ENCODE data around the gene VPS4B.

Gene VPS4B

GRCh38 chr18:63430526-63430925, 8.2 kb upstream of the VPS4B start:
- DNase-seq (ENCODE audit: low spot score), result no peak

GRCh38 chr18:63427558-63427957, 5.3 kb upstream of the VPS4B start:
- no peak for DNase-seq (ENCODE audit: low spot score)

DNA sequence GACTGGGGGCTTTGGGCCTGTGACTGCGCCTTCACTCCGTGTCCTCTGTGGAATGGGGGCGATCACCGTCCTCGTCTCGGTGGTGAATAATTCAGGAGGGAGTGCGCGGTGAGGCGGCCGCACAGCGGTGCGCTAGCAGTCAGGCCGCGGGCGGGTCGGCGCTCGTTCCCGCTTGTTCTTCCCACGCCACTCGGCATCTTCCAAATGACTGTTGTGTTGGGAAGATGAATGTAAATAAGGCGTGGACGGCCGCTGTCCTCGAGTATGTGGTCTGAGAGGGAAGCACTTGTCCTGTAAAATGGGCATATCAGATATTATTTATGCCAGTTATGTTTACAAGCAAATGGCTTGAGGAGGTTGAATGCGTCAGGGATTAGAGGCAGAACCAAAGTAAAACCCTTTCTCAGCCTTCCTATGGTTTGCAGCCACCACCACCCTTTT, 608 bp upstream of the VPS4B start:
- no peak for DNase-seq (ENCODE audit: low spot score)

DNA sequence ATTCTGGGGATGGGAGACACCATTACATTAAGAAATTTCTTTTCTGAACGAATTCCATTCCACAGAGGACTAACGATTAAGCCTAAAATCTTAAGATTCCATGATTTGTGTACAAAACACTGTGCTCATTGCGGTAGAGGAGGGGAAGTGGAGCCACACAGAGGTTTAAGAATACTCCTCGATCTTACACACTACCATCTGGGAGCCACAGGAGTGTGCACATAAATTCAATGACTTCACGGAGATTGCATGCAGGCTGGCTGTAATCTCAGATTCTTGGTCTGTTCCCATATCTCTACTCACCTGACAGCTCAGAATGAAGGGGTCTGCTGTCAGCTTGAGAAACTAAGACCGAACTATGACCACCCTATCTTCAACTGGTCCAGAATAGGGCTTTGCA, 762 bp downstream of the VPS4B start:
- no peak for DNase-seq (ENCODE audit: low spot score)

DNA sequence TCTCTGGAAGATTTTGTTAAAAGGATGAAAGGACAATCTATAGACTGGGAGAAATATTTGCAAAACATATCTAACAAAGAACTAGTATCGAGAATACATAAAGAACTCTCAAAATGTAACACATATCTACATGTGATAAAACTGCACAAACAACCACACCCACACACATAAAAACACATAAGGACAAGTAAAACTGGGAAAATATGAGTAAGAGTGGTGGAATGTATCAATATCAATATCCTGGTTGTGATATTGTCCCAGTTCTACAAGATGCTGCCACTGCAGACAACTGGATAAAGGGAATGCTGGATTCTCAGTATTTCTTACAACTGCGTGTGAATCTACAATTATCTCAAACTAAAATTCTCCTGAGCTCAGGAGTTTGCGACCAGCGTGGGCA, 9.3 kb downstream of the VPS4B start:
- DNase-seq (ENCODE audit: low spot score), result no peak

GRCh38 chr18:63410792-63411191, 11.5 kb downstream of the VPS4B start:
- DNase-seq (ENCODE audit: low spot score), result no peak

GRCh38 chr18:63409301-63409700, 13.0 kb downstream of the VPS4B start:
- no peak for DNase-seq (ENCODE audit: low spot score)

- no peak for DNase-seq (ENCODE audit: low spot score)
Observed at GRCh38 chr18:63407734-63408133, 14.5 kb downstream of the VPS4B start.

DNA sequence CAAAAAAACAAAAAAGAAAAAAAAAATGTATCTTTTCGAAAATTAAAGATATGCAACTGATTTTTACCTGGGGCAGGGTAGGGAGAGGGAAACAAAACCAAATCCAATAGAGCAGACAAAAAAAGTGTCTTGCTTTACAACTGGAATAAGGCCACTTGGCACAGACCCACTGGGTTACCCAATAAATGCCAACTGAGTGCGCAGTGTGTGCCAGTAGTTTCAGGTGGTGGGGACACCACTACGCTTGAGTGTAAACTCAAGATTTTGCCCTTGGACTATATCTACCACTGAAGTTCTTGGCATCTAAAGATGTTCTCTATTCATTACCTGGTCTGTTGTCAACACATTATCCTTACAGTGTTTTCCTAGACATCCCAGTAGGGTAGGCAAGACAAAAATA, 16.3 kb downstream of the VPS4B start:
- DNase-seq (ENCODE audit: low spot score), result peak; percentile 17

DNA sequence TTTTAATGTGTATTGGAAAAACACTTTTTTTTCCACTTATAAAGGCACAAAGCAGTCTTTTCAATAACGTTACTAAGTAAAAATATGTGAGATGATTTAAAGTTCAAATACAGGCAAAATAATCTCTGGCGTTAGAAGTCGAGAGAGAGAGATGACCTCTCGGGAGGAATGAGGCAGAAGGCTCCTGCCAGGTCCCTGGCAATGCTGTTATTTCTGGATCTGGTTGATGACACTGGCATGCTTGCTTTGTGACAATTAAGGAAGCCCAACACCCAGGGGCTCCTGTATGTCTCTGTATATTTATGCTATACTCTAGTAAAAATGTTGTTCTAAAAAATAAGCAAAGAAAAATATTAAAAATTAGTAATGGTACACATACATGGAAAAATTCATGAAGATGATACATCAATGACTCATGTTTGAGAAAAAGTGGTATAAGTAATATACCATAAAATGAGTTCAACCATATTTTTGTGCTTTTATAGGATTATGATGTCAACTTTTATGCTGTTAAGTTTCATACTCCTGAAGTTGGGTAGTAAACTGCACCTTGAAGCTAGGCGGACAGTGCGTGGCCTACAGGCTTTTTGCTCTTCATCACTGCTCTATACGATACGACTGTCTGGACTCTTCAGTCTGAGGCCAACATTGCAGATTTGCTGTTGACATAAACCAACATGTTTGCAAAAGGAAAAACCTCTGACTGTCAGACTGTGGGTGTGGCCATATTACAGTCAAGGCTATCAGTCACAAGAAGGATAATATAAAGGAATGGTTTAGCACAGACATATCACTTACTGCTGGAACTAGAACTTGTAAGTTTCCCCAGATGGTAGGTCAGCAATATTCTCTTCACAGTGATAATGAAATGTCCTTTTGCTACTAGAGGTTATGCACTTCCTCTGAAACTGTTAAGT, 19.8 kb downstream of the VPS4B start:
- DNase-seq (ENCODE audit: low spot score), result no peak

DNA sequence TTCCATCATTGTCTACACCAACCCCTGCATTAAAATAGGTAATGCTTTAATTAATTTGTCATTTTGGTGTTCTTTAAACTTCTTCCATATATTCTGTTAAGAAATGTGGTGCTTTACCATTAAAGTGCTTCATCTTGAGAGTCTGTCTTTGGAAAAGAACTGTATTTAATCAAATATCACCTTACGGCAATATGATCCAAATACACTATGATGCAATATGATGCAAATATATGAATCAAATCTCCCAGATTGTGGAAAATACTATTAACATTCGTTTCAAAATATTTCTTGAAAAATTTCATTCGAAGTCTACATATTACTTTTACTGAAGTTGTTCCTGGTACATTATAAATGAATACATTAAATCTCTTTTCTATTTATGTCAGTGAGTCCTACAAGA, 23.0 kb downstream of the VPS4B start:
- DNase-seq (ENCODE audit: low spot score), result no peak

- no peak for DNase-seq (ENCODE audit: low spot score)
Observed at GRCh38 chr18:63397349-63397748, 24.9 kb downstream of the VPS4B start.

DNA sequence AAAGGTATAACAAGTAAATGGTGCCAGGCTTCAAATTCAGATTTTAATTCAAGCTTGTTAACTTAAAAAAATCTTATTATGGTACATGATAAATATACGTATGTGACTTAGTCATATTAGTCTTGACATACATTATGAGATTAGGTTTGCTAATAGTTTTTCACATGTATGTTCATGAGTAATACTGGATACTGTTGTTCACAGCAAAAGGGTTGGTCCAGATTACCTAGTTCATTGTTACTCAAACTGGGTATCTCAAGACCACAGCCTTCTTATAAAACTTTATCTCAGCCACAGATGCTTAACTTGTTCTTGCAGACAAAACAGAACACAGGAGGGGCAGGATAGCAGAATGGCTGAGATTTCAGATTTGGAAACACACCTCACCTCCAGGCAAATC, 26.8 kb downstream of the VPS4B start:
- DNase-seq (ENCODE audit: low spot score), result no peak

DNA sequence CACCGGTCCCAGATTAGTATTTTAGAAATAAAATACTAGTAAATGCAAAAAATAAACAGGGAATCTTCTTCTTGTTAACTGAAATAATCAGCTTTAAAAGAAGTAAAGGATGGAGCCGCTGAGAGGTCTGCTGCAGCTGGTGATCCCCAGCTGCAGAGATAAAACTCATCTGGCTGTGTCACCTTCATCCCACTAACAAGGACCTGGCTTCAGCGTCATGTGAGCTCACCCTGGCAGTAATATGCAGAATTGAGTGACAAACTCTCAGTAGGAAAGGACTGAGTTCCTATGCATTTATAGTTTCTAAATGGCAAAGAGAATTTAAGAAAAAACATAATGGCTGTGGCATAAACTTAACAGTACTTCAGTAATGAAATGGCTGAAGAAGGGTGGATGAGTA, 27.3 kb downstream of the VPS4B start:
- DNase-seq (ENCODE audit: low spot score), result no peak

DNA sequence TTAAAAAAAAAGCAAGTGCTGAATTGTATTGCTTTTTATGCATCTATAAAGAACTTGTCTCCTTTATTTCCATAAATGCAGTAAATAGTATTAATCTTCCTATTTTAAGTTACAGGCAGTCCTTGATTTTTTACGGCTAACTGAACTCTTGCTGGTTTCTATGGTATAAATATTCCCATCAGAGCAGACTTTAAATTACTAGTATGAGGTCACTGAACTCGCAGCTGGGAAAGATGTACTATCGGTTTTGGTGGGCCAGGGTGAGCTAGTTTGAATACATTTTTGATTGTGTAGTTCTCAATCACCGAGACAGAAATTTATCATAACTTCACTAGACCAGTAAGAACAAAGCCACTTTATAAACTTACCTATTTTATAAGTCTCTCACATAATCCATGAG, 34.4 kb downstream of the VPS4B start:
- DNase-seq (ENCODE audit: low spot score), result no peak

GRCh38 chr18:63382843-63383242, 39.4 kb downstream of the VPS4B start:
- DNase-seq (ENCODE audit: low spot score), result no peak

DNA sequence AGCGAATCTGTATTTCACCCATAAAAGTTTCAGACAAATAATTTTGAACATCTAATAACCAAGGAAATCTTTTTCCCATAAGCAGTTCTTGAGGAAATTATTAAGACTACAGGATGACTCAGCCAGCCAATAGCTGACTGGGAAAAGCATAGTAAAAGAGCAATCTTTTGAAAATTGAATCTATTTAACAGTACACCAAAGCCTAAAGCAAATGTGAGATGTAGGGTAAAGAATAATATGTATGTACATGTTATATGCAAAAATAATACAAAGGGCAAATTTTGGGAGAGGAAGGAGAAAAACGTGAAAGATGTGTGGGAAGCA, 42.7 kb downstream of the VPS4B start:
- DNase-seq (ENCODE audit: low spot score), result no peak

- no peak for DNase-seq (ENCODE audit: low spot score)
Observed at GRCh38 chr18:63378919-63379638, 43.2 kb downstream of the VPS4B start.

DNA sequence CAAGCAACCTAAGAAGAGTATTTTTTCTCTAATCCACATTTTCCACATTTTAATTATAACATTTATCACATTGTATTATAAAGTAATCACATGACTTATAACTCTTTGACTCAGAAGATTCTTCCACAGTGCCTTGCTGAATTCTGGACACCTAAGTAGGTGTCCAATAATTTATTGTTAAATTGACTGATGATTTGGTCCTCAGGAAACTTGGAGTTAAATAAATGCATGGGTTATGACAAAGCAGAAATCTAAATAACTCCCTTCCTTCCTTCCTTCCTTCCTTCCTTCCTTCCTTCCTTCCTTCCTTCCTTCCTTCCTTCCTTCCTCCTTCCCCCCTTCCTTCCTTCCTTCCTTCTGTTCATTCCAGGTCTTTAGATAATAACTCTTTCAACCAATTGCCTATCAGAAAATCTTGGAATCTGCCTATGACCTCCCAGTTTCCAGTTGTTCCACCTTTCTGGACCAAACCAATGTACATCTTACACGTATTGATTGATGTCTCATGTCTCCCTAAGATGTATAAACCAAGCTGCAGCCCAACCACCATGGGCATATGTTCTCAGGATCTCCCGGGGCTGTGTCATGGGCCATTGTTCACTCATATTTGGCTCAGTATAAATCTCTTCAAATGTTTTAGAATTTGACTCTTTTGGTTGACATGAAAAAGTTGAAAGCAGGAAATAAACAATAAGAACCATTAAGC, 44.8 kb downstream of the VPS4B start:
- no peak for DNase-seq (ENCODE audit: low spot score)

GRCh38 chr18:63376538-63376937, 45.7 kb downstream of the VPS4B start:
- DNase-seq (ENCODE audit: low spot score), result no peak

DNA sequence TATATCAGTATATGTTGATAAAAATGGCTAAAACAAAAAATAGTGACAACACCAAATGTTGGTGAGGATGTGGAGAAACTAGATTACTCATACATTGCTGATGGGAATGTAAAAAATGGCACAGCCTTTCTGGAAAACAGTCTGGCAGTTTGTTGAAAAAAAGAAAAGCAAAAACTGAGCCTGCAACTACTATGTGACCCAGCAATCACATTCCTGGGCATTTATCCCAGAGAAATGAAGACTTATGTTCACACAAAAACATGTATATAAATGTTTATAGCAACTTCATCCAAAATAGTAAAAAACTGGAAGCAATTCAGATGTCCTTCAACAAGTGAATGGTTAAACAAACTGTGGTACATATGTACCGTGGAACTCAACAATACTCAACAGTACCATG, 47.7 kb downstream of the VPS4B start:
- no peak for DNase-seq (ENCODE audit: low spot score)

GRCh38 chr18:63373161-63373560, 49.1 kb downstream of the VPS4B start:
- DNase-seq (ENCODE audit: low spot score), result no peak

DNA sequence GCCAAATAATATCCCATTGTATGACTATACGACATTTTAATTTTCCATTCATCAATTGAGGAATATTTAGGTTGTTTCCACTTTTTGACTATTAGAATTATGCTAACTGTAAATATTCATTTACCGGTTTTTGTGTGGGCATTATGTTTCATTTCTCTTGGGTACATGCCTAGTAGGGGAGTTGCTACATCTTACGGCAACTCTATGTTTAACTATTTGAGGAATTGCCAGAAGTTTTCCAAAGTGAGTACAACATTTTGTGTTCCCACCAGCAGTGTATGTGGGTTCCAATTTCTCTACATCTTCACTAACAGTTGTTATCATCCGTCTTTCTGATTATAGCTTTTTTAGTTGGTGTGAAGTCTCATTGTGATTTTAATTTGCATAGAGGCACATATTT, 53.7 kb downstream of the VPS4B start:
- no peak for DNase-seq (ENCODE audit: low spot score)

Data from cerebellar cortex (tissue), 1 donor.